Hepatocyte (in vitro differentiated cells): ENCODE measurements around the gene ADCY1. TPM values are rescaled to one million over a fixed set of nuclear protein-coding genes. Genes with fewer than 3 reads are reported as not detected.

ENCODE experiments used
- DNase-seq: peaks from one replicate; pipeline ENCODE4 v3.0.0-alpha.2; 2016; ENCODE audit warnings: low spot score
- H2AFZ ChIP-seq: fragments of 200-600 bp; sonication (generic); 2 replicates; pipeline ENCODE4 v1.6.0; 2016; ENCODE audit warnings: antibody characterized with exemption, mild to moderate bottlenecking
- H3K27ac ChIP-seq: fragments of 200-600 bp; sonication (generic); 2 replicates; pipeline ENCODE4 v1.5.1; 2016; ENCODE audit warnings: mild to moderate bottlenecking
- H3K27me3 ChIP-seq: fragments of 200-600 bp; sonication (generic); 2 replicates; pipeline ENCODE4 v1.6.1; 2016
- H3K36me3 ChIP-seq: fragments of 200-600 bp; sonication (generic); replicated peaks from 2 replicates; pipeline ENCODE4 v1.5.1; 2016; ENCODE audit warnings: low read depth; ENCODE audit not compliant: insufficient read depth
- H3K4me1 ChIP-seq: fragments of 200-600 bp; sonication (generic); 2 replicates; pipeline ENCODE4 v1.5.1; 2016; ENCODE audit warnings: mild to moderate bottlenecking, moderate library complexity; ENCODE audit not compliant: insufficient read depth
- H3K4me2 ChIP-seq: fragments of 200-600 bp; sonication (generic); 2 replicates; pipeline ENCODE4 v1.6.0; 2016
- H3K4me3 ChIP-seq: fragments of 200-600 bp; sonication (generic); 2 replicates; pipeline ENCODE4 v1.5.1; 2016; ENCODE audit warnings: mild to moderate bottlenecking
- H3K79me2 ChIP-seq: fragments of 200-600 bp; sonication (generic); 2 replicates; pipeline ENCODE4 v1.6.0; 2017; ENCODE audit warnings: mild to moderate bottlenecking
- H3K9me2 ChIP-seq: fragments of 200-600 bp; sonication (generic); replicated peaks from 2 replicates; pipeline ENCODE4 v1.6.0; 2017; ENCODE audit warnings: mild to moderate bottlenecking; ENCODE audit not compliant: insufficient read depth
- H3K9me3 ChIP-seq: fragments of 200-600 bp; sonication (generic); 2 replicates; pipeline ENCODE4 v1.5.1; 2016; ENCODE audit warnings: low read depth, mild to moderate bottlenecking
- H4K20me1 ChIP-seq: fragments of 200-600 bp; sonication (generic); 2 replicates; pipeline ENCODE4 v1.6.0; 2016; ENCODE audit warnings: mild to moderate bottlenecking; ENCODE audit not compliant: insufficient read depth, poor library complexity, severe bottlenecking
- CTCF ChIP-seq: fragments of 200-600 bp; sonication (generic); IDR thresholded peaks from 2 replicates; pipeline ENCODE4 v1.5.1; 2016; ENCODE audit warnings: antibody characterized with exemption, mild to moderate bottlenecking; ENCODE audit not compliant: poor library complexity
- EZH2 ChIP-seq: fragments of 200-600 bp; sonication (generic); IDR thresholded peaks from 2 replicates; pipeline ENCODE4 v1.6.1; 2016; ENCODE audit warnings: antibody characterized with exemption, mild to moderate bottlenecking, borderline replicate concordance
- EZH2phosphoT487 ChIP-seq: fragments of 200-600 bp; sonication (generic); IDR thresholded peaks from one replicate; pipeline ENCODE4 v1.6.1; 2018; ENCODE audit warnings: antibody characterized with exemption, mild to moderate bottlenecking, low read depth, moderate library complexity; ENCODE audit not compliant: unreplicated experiment, severe bottlenecking
- WGBS: methylation state at CpG from one replicate; pipeline ENCODE4 v1.1.6; 2016; ENCODE audit warnings: low lambda C conversion rate; ENCODE audit errors: missing lambda C conversion rate; 5-methylcytosine and 5-hydroxymethylcytosine counted together
- polyA plus RNA-seq: library from polyadenylated mRNA; unstranded; fragments of >200 nt; fragmentation: Nextera tagmentation; extraction: Ambion mirVana; gene quantifications from 2 replicates; pipeline ENCODE4 v1.2.1, GENCODE V29; 2016
- total RNA-seq: library from RNA; depleted of rRNA; stranded (reverse); fragments of >200 nt; gene quantifications from 2 replicates; pipeline ENCODE4 v1.2.3, GENCODE V29; 2014

ADCY1 gene
- total and polyA plus RNA-seq, 2 experiments from 2014 or later: 1.3 to 2.9 TPM

DNA sequence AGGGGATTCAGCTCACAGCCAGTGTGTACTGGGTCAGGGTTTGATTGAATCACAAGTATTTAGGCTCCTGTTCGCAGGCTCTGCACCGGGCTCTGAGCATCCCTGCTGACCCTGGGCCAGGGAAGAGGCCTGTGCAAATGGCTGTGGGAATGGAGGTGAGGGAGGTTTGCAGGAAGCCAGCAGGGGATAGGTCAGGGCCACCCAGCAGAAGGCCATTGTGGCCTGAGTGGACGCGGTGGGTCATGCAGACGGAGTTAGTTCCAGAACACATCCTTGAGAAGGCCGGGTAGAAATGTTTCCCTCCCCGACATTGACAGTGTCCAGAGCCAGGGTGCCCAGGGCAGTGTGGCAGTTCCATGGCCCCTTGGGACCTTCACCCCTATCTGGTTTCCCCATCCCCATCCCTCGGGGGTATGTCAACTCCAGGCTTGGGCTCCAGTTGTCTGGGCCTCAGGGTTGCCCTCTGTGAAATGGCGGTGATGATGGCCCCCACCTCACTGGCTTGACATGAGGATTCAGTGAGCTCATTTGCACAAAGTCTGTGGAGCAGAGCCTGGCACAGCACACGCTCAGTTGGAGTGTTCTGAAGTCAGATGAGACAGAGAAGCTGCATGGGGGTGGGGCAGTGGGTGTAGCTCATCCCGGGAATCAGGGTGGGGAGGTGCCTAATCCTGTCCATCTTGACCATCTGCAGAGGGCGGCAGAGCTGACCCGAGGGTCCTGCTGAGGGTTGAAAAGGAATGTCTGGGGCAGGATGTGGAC is 107.6 kb downstream of the ADCY1 start:
- Histone ChIP-seq H2AFZ (no peak overlapping the region), H3K27me3 (no peaks in the 10 kb centered on the region), H3K27ac (no peak overlapping the region), H3K4me2 (no peak overlapping the region), H3K4me3 (no peak overlapping the region), H3K36me3 (no peaks in the 10 kb centered on the region), H3K9me3 (no peaks in the 10 kb centered on the region), H3K4me1 (no peaks in the 10 kb centered on the region), H3K79me2 (no peaks in the 10 kb centered on the region), H4K20me1 (no peaks in the 10 kb centered on the region), H3K9me2 (no peaks in the 10 kb centered on the region)
- 93% methylated on average over 13 of the region's 13 CpGs for WGBS
- no peak for DNase-seq
- TF ChIP-seq EZH2 (no peak), EZH2phosphoT487 (no peak), CTCF (no peak)

- Histone ChIP-seq H3K9me2 (no peaks in the 10 kb centered on the region), H3K4me1 (no peaks in the 10 kb centered on the region), H3K4me3 (no peak overlapping the region), H3K4me2 (no peak overlapping the region), H3K27ac (no peak overlapping the region), H3K36me3 (no peaks in the 10 kb centered on the region), H4K20me1 (no peaks in the 10 kb centered on the region), H2AFZ (no peak overlapping the region), H3K79me2 (no peaks in the 10 kb centered on the region), H3K27me3 (no peaks in the 10 kb centered on the region), H3K9me3 (no peaks in the 10 kb centered on the region)
- 95% methylated on average over 7 of the region's 7 CpGs for WGBS
- DNase-seq: no peak
- no peak for TF ChIP-seq CTCF
- TF ChIP-seq EZH2: no peak
- TF ChIP-seq EZH2phosphoT487: no peak
These were observed 108.2 kb downstream of the ADCY1 start for GRCh38 chr7:45682358-45682735.

- TF ChIP-seq CTCF (no peak), EZH2phosphoT487 (no peak), EZH2 (no peak)
- no peak overlapping the region for H2AFZ ChIP-seq
- no peak overlapping the region for H3K27ac ChIP-seq
- no peak overlapping the region for H3K4me2 ChIP-seq
- H3K27me3 ChIP-seq: no peaks in the 10 kb centered on the region
- 89% methylated on average over 7 of the region's 7 CpGs for WGBS
- no peaks in the 10 kb centered on the region for H3K9me2 ChIP-seq
- no peaks in the 10 kb centered on the region for H3K9me3 ChIP-seq
- H3K4me3 ChIP-seq: no peak overlapping the region
- DNase-seq: no peak
- no peaks in the 10 kb centered on the region for H3K79me2 ChIP-seq
- H3K36me3 ChIP-seq: no peaks in the 10 kb centered on the region
- no peaks in the 10 kb centered on the region for H4K20me1 ChIP-seq
- no peaks in the 10 kb centered on the region for H3K4me1 ChIP-seq
These were observed 108.8 kb downstream of the ADCY1 start for GRCh38 chr7:45682836-45683555.
